A172 (cell line): ENCODE results near the gene ARMC8. TPM values are rescaled to one million over a fixed set of nuclear protein-coding genes. Genes with fewer than 3 reads are reported as not detected.

ENCODE experiments used
- total RNA-seq: library from RNA; depleted of rRNA; stranded (reverse); fragments of >200 nt; shearing (Covaris generic); gene quantifications from 2 replicates; pipeline ENCODE4 v1.2.3, GENCODE V29; 2014; rRNA removed

ARMC8 gene
- total RNA-seq, 1 experiment from 2014 or later: 65.1 TPM

Other genes with a start within 250 kb of the ARMC8 start
- gene CLDN18, start 177.1 kb upstream of the ARMC8 start, total RNA-seq: 0.07 and 0.26 TPM in 2 replicates
- gene DZIP1L, start 71.7 kb upstream of the ARMC8 start, total RNA-seq: 10.7 and 14.4 TPM in 2 replicates
- not detected in 2 replicates for gene A4GNT, start 54.9 kb upstream of the ARMC8 start, total RNA-seq
- gene DBR1, start 12.4 kb upstream of the ARMC8 start, total RNA-seq: 32.2 and 42.6 TPM in 2 replicates
- gene NME9, start 142.6 kb downstream of the ARMC8 start, total RNA-seq: not detected in 2 replicates
- 32.7 and 72.2 TPM in 2 replicates for gene MRAS, start 161.3 kb downstream of the ARMC8 start, total RNA-seq
- 0.16 and 0.46 TPM in 2 replicates for gene ESYT3, start 247.3 kb downstream of the ARMC8 start, total RNA-seq